Suprapubic skin (tissue), 3 donors: ENCODE measurements around the gene CMSS1.

ENCODE experiments used
- POLR2A ChIP-seq, 2 donors: fragments of 450-650 bp; IDR thresholded peaks; one replicate each; pipeline ENCODE4 v1.6.1; 2017; ENCODE audit warnings: antibody characterized with exemption in 2 of 2, mild to moderate bottlenecking in 2 of 2, moderate library complexity in 2 of 2
- TF ChIP-seq, protein P1 (sequence below), 2 donors: fragments of 200-600 bp in 1 of 2; fragments of 450-650 bp in 1 of 2; sonication (generic) in 1 of 2; IDR thresholded peaks; one replicate each; pipeline ENCODE4 v1.5.1; 2016 to 2019; ENCODE audit warnings: antibody characterized with exemption in 2 of 2, mild to moderate bottlenecking in 1 of 2, moderate library complexity in 1 of 2

DNA sequence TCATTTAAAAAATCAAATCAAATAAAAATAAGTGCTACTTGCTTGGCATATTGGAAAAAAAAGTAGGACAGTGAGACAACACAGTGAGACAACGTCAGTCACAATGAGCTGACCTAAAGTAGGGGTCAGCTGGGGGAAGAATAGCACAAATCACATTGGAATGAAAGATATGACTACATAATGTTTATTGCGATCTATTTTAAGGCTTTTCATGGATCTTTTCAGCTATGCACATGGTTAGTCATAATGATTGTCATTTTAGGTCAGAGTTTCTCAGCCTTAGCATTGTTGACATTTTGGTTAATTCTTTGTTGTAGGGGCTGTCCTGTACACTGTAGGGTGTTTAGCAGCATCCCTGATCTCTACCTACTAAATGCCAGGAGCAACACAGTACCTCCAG lies 44.5 kb downstream of the CMSS1 start:
- TF ChIP-seq, protein P1, sequence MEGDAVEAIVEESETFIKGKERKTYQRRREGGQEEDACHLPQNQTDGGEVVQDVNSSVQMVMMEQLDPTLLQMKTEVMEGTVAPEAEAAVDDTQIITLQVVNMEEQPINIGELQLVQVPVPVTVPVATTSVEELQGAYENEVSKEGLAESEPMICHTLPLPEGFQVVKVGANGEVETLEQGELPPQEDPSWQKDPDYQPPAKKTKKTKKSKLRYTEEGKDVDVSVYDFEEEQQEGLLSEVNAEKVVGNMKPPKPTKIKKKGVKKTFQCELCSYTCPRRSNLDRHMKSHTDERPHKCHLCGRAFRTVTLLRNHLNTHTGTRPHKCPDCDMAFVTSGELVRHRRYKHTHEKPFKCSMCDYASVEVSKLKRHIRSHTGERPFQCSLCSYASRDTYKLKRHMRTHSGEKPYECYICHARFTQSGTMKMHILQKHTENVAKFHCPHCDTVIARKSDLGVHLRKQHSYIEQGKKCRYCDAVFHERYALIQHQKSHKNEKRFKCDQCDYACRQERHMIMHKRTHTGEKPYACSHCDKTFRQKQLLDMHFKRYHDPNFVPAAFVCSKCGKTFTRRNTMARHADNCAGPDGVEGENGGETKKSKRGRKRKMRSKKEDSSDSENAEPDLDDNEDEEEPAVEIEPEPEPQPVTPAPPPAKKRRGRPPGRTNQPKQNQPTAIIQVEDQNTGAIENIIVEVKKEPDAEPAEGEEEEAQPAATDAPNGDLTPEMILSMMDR (IDR thresholded peaks at IDR 0.05), result no peak
- TF ChIP-seq POLR2A (IDR thresholded peaks at IDR 0.05), result no peak
